ENCODE results near the gene LHPP.

GRCh38 chr10:124458473-124458872, 3.1 kb upstream of the LHPP start:
- TF ChIP-seq EZH2 (IDR thresholded peaks at IDR 0.05; ENCODE audit: low read depth, unreplicated experiment) = no peak
- TF ChIP-seq POLR2AphosphoS5 (IDR thresholded peaks at IDR 0.05; ENCODE audit: low read depth) = no peak
- TF ChIP-seq CTCF (conservative IDR thresholded peaks at IDR 0.05; ENCODE audit: low read depth in 2 of 2) = no peak
- TF ChIP-seq EZH2phosphoT487 (IDR thresholded peaks at IDR 0.05; ENCODE audit: unreplicated experiment) = no peak
- TF ChIP-seq CREB1 (CRISPR knock-in tag; IDR thresholded peaks at IDR 0.05; ENCODE audit: low read depth) = no peak
- no peak for TF ChIP-seq ZNF331 (CRISPR knock-in tag; IDR thresholded peaks at IDR 0.05; ENCODE audit: low read depth)
- TF ChIP-seq JUNB (IDR thresholded peaks at IDR 0.05; ENCODE audit: unreplicated experiment) = no peak
- TF ChIP-seq ETS1 (IDR thresholded peaks at IDR 0.05) = no peak
- no peak for TF ChIP-seq REST (IDR thresholded peaks at IDR 0.05; ENCODE audit: unreplicated experiment)
- TF ChIP-seq NANOG (IDR thresholded peaks at IDR 0.05; ENCODE audit: borderline replicate concordance) = no peak
- no peak for TF ChIP-seq STAT1 (IDR thresholded peaks at IDR 0.05; ENCODE audit: unreplicated experiment)

Data from GM23338 (cell line).